GM21786 (cell line): ENCODE results near the gene ZFR2.
"Not testable (repeated sequence)": the region's sequence is repeated elsewhere in the genome, so short reads cannot be mapped to it uniquely, and the experiment has no call there.

Source experiments
- ATAC-seq: cut with Tn5 transposase; IDR thresholded peaks from one replicate; pipeline ENCODE4 v1.9.1; 2021; ENCODE audit not compliant: unreplicated experiment

The ZFR2 gene

DNA sequence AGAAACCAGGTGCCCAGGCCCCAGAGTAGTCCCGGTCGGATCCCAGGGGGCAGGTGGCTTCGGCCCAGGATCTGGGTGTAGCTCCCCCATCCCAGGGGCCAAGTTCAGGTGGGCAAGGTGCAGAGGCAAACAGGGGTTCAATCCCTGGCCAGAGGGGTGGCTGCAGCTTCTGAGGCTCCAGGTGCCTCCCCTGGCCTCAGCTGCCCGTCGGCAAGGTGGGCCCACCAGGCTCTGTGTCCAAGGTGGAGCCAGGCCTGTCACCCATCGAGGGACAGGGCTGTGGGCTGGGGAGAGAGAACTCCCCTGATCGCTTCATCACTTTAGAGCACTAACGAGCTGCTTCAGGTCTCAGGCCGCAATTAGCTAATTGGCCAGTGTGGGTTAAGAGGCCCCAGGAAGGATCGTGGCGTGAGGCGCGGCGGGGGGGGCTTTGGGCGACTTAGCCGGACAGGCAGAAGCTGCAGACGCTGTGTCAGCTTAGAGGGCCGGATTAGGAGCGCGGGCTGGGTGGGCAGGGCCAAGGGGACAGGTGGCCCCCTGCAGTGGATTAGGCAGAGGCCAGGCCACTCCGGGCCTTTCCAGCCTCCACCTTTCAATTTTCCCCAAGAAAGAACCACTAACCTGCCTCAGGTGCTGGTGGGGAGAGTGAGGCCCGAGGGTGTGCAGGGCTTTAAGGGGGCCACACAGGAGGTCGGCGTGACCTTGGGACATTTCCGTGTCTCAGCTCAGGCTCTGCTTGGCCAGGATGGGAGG, 94.0 kb downstream of the ZFR2 start:
- no peak for ATAC-seq

- ATAC-seq: no peak
Measured at GRCh38 chr19:3773814-3774515, 94.9 kb downstream of the ZFR2 start.

GRCh38 chr19:3771906-3772455, 96.9 kb downstream of the ZFR2 start, which contains the start of gene RAX2:
Gene RAX2, minus strand, starts transcription at chr19:3772228. Its CDS starts 486 bp downstream, at chr19:3771742.
- ATAC-seq: no peak

DNA sequence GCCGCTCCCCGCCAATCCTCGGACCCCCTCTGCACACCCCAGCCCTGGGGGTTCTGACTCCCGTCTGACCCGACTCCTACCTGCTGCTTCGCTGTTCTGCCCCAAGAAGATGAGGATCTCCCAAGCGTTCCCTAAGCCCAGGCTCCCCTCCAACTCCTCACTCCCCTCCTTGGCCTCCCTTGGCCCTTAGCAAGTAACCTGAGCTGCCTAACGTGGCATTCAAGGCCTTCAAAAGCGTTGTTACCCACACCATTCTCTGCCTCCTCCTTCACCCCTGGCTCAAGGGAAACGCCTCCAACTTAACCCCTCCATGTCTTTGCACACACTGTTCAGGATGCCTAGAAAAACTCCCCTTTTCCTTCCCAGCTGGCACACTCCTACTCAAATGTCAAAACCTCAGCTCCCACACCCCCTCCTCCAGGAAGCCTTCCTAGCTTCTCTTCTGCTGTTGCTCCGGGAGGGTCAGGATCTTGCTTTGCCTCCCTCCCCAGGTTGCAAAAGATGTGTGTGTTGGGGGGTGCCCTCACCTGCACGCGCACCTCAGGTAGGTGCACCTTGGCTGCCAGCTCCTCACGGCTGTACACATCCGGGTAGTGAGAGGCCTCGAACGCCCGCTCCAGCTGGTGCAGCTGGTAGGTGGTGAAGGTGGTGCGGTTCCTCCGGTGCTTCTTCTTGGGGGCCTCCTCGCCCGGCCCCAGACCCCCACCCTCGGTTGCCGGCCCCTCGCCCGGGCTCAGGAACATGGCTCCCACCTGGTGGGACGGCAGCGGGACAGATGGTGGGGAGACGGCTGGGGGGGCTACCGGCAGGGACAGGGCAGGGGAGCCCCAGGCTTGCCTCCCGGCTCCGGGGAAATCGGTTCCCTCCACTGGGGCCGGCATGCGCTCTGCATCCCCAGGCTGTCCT, 97.6 kb downstream of the ZFR2 start:
- no peak for ATAC-seq

- ATAC-seq: no peak
Measured at GRCh38 chr19:3770136-3770999, 98.5 kb downstream of the ZFR2 start.

GRCh38 chr19:3769494-3769893, 99.3 kb downstream of the ZFR2 start:
- ATAC-seq: no peak

GRCh38 chr19:3768748-3769099, 100.1 kb downstream of the ZFR2 start:
- no peak for ATAC-seq

DNA sequence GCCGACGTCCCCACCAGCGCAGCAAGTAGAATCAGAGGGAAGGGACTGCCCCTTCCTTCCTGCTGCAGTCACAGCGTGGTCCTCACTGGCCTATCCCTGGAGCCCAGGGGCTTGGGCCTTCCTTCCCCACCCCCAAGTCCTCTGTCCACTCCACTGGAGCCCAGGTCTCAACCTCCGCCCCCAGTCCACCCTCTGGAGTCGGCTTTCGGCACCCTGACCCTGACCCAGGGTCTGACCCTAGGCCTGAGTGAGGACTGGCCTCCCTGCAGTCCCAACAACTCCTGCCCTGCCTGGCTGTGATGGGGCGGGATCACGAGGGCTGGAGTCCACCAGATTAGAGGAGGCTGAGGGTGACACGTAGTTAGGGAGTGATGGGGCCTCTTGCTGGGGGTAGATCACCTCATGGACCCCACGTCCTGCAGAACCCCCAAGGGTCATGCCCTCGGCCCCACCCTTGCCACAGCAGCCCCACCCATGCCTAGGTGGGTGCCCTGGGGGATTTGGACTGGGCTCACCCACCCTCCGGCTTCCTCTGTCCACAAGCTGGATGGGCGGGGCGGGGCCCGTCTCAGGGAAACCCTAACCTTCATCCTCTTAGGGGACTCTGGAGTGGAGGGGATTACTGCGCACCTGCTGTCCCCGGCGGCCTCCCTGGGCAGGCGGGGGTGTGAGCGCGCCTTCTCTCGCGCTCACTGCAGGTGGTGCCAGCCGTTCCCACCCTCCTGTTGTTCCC, 100.7 kb downstream of the ZFR2 start:
- no peak for ATAC-seq

GRCh38 chr19:3767050-3767449, 101.8 kb downstream of the ZFR2 start:
- no peak for ATAC-seq

DNA sequence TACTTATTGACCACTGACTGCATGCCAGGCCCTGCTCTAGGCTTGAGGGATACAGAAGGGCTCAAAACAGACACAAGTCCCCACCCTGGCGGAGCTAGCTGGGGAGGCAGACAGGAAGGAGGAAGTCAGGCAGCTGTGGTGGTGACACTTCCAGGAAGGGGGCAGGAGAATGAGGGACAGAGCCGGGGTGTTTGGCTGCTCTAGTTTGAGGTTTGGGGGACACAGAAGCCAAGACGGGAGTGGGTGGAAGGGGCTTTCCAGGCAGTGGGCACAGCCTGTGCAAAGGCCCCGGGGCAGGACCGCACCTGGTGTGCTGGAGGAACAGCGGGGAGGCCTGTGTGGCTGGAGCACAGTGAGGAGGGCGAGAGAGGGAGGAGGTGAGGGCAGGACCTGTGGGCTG, 102.3 kb downstream of the ZFR2 start:
- no peak for ATAC-seq

- ATAC-seq: not testable (repeated sequence)
Measured at GRCh38 chr19:3765757-3766156, 103.1 kb downstream of the ZFR2 start.

DNA sequence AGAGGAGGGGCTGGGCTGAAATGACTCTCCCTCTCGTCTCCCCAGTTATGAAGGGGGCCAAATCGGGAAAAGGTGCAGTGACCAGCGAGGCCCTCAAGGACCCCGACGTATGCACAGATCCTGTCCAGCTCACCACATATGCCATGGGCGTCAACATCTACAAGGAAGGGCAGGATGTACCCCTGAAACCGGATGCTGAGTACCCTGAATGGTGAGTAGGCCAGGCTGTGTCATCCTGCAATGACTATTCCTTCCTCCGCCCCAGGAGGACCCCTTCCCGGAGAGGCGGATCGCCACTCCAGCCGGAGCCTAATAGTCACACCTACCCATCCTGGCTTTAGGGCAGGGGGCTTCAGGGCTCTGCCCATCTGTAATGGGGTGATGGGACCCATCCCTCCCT, 103.7 kb downstream of the ZFR2 start:
- no peak for ATAC-seq

GRCh38 chr19:3762501-3763459, 106.1 kb downstream of the ZFR2 start, which contains the start of gene MRPL54:
Gene MRPL54, plus strand, starts transcription at chr19:3762682. Its CDS starts 19 bp downstream, at chr19:3762701.
- peak; percentile 79 for ATAC-seq

DNA sequence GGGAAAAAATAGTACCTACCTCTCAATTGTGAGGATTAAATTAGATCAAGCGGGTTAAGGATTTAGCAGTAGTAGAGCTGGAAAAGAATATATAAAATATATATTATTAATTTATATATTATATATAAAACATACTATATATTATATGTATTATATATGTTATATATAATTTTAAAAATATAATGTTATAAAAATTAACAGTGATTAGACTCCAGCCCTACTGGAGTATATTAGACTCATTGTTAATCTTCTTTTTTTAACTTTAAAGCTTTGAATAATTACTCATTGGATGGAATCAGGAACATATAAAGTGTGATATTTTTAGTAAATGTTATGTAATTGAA, 106.7 kb downstream of the ZFR2 start:
- no peak for ATAC-seq

DNA sequence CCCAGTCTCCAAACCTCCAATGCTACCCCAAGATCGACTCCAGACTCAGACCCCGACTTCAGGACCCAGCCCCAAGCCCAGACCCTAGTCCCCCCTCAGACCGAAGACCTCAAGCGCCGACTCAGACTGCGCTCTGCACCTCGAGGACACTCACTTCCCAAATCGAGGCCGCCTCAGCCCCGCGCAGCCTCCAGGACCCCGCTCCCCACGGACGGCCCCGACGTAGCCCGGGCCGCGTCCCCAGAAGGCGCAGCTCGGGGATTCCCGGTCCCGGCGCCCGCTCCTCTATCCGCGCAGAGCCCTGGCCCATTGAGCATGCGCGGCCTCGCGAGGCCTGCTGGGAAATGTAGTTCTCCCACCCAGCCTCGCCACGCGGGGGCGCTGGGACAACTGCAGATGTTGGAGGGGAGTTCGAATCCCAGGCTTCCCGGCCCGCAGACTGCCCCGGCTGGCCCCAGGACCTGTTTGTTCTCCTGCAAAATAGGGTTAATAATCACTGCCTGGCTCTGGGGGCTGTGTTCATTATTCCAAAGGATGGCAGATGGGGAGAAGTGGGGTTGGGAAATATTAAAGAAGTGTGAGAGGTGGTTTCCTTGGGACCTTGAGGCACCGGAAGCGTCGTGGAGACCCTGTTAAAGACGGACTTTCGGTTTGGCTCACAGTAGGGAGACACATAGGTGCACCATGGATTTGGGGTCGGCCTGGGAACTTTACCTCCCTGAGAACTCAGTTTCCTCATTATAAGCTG, 107.3 kb downstream of the ZFR2 start, which contains the start of gene APBA3:
APBA3 (minus strand) TSS at position 311 of the 748 bp plus-strand sequence. CDS start 1,428 bp downstream, outside the sequence.
- ATAC-seq: peak; percentile 46

GRCh38 chr19:3760871-3761361, 107.9 kb downstream of the ZFR2 start:
- no peak for ATAC-seq

DNA sequence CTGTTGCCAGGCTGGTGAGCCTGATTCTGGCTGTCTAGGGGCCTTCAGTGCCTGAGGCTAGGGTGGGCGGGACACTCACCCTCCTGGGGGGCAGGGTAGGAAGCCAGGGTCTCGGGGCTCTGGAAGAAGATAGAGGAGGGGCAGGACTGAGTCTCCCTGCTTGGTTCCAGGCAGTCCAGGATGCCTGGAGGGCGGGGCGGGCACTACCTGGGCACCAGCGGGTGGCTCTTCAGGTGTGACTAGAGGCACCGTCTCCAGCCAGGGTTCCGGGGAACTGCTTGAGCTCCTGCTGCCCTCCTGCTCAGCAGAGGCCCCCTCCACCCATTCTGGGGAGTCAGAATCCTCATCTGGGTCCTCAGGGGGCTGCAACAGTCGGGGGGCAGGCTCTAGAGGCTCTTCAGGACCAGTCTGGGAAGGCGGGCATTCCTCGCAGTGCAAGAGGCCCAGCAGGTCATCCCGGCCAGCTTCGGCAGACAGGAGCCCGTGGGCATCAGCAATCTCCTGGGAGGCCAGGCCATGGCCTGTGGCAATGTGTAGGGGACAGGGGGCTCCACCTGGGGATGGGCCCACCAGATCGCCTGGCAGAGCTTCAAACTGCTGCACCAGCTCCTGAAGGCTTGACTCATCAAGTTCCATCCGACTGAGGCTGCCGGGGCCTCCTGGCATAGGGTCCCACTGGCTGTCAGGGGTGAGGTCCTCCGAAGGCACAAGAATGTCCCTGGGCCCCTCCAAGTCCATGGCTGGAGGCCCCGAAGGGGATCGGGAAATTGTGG, 109.2 kb downstream of the ZFR2 start:
- ATAC-seq: no peak
